Ovary (tissue), 3 donors: Measurements from ENCODE around the gene STRIP1.

ENCODE experiments used
- POLR2A ChIP-seq: fragments of 450-650 bp; IDR thresholded peaks from one replicate; pipeline ENCODE4 v1.6.1; 2017; ENCODE audit warnings: antibody characterized with exemption, mild to moderate bottlenecking, moderate library complexity
- TF ChIP-seq, protein P1 (sequence below), 3 donors: fragments of 450-650 bp in 2 of 3; fragments of 200-600 bp in 1 of 3; IDR thresholded peaks; one replicate each; pipeline versions ENCODE4 v1.5.1 to v1.8.0; 2016 to 2022; ENCODE audit warnings: antibody characterized with exemption in 3 of 3, mild to moderate bottlenecking in 1 of 3
- donor health status: DM: no; HTN: no; CAD: no.

DNA sequence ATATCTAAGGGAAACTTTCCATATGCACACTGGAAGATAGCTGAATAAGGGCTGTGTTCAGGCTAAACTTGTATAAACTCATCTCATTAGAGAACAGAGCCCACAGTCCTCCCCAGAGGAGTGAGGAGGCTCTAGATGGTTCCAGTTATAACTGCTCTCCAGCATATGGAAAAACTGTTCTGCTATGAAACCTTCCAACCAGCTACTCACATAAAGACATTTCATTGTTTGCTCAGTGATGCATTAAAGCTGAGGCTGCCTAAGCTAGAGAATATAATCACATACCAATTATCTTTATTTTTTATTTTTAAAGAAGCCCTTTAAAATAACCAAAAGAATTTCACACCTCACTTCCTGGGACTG is 36.6 kb upstream of the STRIP1 start:
- TF ChIP-seq, protein P1, sequence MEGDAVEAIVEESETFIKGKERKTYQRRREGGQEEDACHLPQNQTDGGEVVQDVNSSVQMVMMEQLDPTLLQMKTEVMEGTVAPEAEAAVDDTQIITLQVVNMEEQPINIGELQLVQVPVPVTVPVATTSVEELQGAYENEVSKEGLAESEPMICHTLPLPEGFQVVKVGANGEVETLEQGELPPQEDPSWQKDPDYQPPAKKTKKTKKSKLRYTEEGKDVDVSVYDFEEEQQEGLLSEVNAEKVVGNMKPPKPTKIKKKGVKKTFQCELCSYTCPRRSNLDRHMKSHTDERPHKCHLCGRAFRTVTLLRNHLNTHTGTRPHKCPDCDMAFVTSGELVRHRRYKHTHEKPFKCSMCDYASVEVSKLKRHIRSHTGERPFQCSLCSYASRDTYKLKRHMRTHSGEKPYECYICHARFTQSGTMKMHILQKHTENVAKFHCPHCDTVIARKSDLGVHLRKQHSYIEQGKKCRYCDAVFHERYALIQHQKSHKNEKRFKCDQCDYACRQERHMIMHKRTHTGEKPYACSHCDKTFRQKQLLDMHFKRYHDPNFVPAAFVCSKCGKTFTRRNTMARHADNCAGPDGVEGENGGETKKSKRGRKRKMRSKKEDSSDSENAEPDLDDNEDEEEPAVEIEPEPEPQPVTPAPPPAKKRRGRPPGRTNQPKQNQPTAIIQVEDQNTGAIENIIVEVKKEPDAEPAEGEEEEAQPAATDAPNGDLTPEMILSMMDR (IDR thresholded peaks at IDR 0.05): no peak
- no peak for TF ChIP-seq POLR2A
